Measurements from ENCODE around the gene PACSIN2. TPM values are rescaled to one million over a fixed set of nuclear protein-coding genes. Genes with fewer than 3 reads are reported as not detected.

PACSIN2 gene
- total and polyA plus RNA-seq, 2 of the 13 experiments (the other 11 are each of a cell fraction or from before 2014, with no cell fraction given), result 54.1 to 68.8 TPM

GRCh38 chr22:42939941-42940653 is 74.9 kb downstream of the PACSIN2 start (continued):
- TF ChIP-seq STAT5B (CRISPR knock-in tag; IDR thresholded peaks at IDR 0.05) (no peak), HOMEZ (CRISPR knock-in tag; IDR thresholded peaks at IDR 0.05; ENCODE audit: low read depth) (0 out of 2 replicates have a peak, but pooled peaks have one; percentile 56), PRMT3 (CRISPR knock-in tag; IDR thresholded peaks at IDR 0.05; ENCODE audit: borderline replicate concordance, low read depth) (no peak), NFRKB (IDR thresholded peaks at IDR 0.05) (no peak), STAT6 (CRISPR knock-in tag; IDR thresholded peaks at IDR 0.05; ENCODE audit: borderline replicate concordance) (no peak), ZFP41 (CRISPR knock-in tag; IDR thresholded peaks at IDR 0.05; ENCODE audit: borderline replicate concordance) (no peak), ZNF605 (CRISPR knock-in tag; IDR thresholded peaks at IDR 0.05) (no peak), RERE (CRISPR knock-in tag; IDR thresholded peaks at IDR 0.05; ENCODE audit: low read depth) (0 out of 2 replicates have a peak, but pooled peaks have one; percentile 31), HES4 (CRISPR knock-in tag; IDR thresholded peaks at IDR 0.05; ENCODE audit: borderline replicate concordance) (no peak), SKI (IDR thresholded peaks at IDR 0.05; ENCODE audit: partially characterized antibody) (no peak), SATB2 (CRISPR knock-in tag; IDR thresholded peaks at IDR 0.05) (no peak), NR2F1 (CRISPR knock-in tag; IDR thresholded peaks at IDR 0.05) (peak; percentile 80 to 86), TBX3 (IDR thresholded peaks at IDR 0.05; ENCODE audit: borderline replicate concordance) (no peak), FOSL1 (CRISPR knock-in tag; IDR thresholded peaks at IDR 0.05; ENCODE audit: borderline replicate concordance) (peak; percentile 86), ZNF678 (CRISPR knock-in tag; IDR thresholded peaks at IDR 0.05) (no peak), ZBTB38 (CRISPR knock-in tag; IDR thresholded peaks at IDR 0.05) (no peak), ZNF354B (CRISPR knock-in tag; IDR thresholded peaks at IDR 0.05) (no peak), NAIF1 (CRISPR knock-in tag; IDR thresholded peaks at IDR 0.05; ENCODE audit: borderline replicate concordance) (no peak), PITX1 (CRISPR knock-in tag; IDR thresholded peaks at IDR 0.05) (no peak), PAWR (CRISPR knock-in tag; IDR thresholded peaks at IDR 0.05; ENCODE audit: borderline replicate concordance) (no peak)
